Diencephalon (tissue), 1 donor: Measurements from ENCODE around the gene TMEM132A. TPM values are rescaled to one million over a fixed set of nuclear protein-coding genes. Genes with fewer than 3 reads are reported as not detected.

Source experiments
- small RNA-seq: library from RNA; depleted of rRNA; stranded (forward); fragments of <200 nt; gene quantifications from one replicate; pipeline ENCODE3, GENCODE V24; 2014
- total RNA-seq: library from RNA; depleted of rRNA; stranded (reverse); fragments of >200 nt; gene quantifications from one replicate; pipeline ENCODE4 v1.2.3, GENCODE V29; 2014

Gene TMEM132A, protein sequence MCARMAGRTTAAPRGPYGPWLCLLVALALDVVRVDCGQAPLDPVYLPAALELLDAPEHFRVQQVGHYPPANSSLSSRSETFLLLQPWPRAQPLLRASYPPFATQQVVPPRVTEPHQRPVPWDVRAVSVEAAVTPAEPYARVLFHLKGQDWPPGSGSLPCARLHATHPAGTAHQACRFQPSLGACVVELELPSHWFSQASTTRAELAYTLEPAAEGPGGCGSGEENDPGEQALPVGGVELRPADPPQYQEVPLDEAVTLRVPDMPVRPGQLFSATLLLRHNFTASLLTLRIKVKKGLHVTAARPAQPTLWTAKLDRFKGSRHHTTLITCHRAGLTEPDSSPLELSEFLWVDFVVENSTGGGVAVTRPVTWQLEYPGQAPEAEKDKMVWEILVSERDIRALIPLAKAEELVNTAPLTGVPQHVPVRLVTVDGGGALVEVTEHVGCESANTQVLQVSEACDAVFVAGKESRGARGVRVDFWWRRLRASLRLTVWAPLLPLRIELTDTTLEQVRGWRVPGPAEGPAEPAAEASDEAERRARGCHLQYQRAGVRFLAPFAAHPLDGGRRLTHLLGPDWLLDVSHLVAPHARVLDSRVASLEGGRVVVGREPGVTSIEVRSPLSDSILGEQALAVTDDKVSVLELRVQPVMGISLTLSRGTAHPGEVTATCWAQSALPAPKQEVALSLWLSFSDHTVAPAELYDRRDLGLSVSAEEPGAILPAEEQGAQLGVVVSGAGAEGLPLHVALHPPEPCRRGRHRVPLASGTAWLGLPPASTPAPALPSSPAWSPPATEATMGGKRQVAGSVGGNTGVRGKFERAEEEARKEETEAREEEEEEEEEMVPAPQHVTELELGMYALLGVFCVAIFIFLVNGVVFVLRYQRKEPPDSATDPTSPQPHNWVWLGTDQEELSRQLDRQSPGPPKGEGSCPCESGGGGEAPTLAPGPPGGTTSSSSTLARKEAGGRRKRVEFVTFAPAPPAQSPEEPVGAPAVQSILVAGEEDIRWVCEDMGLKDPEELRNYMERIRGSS
- 104 TPM for total RNA-seq

DNA sequence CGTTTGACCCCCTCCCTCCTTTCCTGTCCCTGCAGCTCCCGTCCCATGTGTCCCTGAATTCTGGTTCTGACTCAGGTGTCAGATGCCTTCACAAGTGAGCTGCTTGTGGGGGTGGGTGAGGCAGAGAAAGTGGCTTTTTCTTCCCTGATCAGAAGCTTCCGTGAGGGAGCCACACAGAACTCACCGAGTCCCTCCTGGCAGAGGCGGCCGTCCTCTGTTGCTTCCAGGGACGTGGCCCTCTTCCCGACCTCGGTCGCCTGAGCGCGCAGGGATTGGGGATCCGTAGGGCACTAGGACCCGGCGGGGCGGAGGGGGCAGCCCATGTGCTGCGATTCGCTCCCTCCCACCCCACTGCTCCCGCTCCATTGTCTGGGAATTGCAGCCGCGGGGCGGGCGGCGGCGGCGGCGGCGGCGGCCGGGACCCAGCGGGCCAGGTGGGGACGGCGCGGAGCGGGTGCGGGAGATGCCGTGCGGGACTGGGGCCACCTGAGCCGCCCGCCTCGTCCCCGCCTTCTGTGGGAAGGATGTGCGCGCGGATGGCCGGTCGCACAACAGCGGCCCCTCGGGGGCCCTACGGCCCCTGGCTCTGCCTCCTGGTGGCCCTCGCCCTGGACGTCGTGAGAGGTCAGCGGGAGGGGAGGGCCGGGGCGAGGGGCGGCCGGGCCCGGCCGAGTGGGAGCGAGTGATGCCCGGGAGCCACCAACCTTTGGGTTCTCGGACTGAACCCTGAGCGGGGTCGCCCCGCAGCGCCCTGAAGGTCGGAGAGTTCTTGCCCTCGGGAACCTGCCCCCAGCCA lies at the start of gene TMEM132A:
TSS of gene TMEM132A (plus strand) at position 351 of the 796 bp plus-strand sequence. CDS start at position 525, 174 bp downstream.

DNA sequence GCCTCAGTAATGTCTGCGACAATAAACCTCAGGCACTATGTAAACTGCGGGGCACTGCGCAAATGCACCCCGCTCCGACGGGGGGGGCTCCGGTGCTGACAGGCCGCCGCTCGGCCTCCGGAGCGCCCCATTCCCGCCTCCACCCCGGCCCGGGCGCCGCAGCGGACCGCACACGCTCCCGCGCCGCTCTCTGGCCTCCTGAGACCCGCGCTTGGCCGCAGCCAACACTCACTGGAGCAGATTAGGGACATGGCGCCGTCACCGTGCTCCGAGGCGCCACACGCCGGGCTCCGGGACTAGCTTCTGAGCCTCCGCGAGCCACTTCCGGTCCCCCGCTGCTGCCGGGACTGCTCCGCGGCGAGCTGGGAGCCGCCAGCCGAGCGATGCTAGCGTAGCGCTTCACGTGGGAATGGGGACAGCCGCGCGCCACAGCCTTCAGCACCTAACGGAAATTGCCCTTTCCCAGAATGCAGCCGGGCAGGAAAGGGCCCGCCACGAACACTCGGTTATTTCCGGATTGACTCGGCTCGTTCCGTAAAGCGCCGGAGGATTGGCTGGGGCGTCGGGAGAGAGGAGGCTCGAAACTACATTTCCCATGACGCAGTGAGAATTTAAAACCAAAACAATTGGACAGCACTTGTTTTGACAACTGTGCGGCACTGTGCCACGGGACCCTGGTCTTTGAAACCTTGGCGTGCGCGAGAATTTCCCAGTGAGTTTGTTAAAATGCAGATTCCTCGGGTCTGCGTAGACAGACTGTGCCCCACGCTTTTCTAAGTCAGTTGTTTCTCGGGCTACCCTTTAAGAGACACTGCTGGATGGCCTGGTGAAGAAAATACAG lies 17.9 kb upstream of the TMEM132A start, which contains the start of gene PRPF19:
TSS of gene PRPF19 (minus strand) at position 454 of the 841 bp plus-strand sequence. CDS start at position 251, 203 bp downstream.

DNA sequence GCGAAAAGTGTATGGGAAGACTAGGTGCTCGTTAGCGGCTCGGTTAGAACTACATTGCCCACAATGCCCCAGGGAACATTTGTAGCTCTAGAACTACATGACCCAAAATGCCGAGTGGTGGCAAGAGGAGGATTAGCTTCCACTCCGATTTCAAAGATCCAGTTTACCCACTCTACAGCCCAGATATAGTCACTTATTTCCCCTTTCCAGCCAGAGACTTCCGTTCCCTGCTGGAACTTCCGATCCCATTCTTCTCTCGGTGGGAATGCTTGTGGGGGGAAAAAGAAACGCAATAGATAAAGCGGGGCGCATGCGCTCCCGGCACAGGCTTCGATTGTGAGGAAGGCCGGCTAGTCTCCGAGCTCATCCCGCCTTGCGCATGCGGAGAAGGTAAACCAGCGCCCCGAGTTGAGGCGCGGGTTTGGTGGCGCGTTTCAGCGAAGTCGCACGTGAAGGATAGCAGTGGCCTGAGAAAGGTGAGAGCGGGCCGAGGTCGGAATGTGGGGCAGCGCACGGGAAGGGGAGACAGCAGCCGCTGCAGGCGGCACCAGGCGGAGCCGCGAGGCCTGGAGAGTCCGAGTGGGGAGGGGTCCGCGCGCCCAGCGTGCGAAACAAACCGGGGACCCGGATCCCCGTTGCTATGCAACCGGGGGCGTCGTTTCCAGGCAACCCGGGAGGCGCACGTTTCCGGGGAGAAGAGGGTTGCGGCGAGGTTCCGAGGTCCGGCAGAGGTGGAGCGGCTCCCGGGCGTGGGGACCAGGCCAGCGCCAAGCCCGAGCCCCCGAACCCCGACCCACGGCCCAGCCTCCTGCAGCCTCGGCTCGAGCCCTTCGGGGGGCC lies 10.2 kb upstream of the TMEM132A start, which contains the start of gene TMEM109:
TSS of gene TMEM109 (plus strand) at position 366 of the 840 bp plus-strand sequence. CDS start 5,536 bp downstream, outside the sequence.

DNA sequence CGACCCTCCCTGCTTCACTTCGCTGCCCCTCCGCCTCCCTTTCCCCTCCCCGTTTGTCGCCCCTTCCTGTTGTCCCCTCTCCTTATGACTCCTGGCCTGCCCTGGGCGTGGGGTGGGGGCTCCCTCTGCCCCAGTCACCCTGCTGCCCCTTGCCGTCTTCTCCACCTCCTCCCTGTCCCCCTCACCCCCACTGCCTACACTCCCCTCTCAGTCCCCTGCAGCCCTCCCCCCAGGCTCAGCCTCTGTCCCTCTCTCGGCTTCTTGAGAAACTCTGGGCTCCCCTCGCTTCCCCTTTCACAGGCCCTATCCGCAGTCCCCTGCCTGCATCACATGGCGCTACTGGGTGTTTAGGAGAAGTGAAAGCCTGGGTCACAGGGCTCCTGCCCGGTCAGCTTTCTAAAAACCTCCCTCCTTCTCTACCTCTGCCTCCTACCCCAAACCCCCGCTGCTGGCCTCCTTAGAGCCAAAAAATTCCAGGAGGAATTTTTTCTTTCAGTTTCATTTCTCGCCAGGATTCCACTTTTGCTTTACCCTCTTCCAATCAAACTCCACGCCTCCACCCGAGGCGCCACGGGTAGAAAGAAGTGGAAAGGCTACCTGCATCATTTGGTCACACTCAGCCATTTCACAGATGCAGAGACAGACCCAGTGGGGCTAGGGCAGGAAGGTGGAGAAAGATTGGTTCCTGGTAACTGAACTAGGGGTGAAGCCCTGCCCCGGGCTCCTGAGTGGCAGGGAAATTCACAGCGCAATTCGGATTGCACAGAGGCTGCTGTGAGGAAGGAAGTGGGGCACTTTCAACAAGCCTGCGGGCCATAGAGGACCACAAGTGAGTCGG lies 27.9 kb downstream of the TMEM132A start, which contains the start of gene SLC15A3:
TSS of gene SLC15A3 (minus strand) at position 273 of the 838 bp plus-strand sequence. CDS start 625 bp downstream, outside the sequence.

DNA sequence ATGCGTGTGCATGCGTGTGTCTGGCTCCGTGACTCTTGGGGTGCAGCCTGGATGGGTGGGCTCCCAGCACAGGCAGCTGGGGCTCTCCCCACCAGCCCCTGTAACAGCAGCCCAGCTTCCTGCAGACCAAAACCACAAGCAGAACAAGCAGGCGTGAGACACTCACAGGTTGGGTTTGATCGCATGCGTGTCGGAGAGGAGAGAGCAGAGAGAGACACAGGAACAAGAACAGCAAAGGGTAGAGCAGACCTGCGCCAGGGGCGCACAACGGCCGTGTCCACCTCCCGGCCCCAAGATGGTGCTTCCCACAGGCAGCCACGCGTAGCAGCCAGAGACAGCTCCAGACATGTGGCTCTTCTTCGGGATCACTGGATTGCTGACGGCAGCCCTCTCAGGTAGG lies 47.3 kb downstream of the TMEM132A start, which contains the start of gene CD6:
TSS of gene CD6 (plus strand) at position 161 of the 400 bp plus-strand sequence. CDS start at position 347, 186 bp downstream.

Small RNAs within 50 kb of the gene (small RNA-seq; reads per million reads assigned to genes)
- gene RNU6-933P = not detected

Other genes with a start within 250 kb of the TMEM132A start
- gene MS4A8, start 224.8 kb upstream of the TMEM132A start, total RNA-seq = not detected
- not detected for gene MS4A18, start 199.7 kb upstream of the TMEM132A start, total RNA-seq
- not detected for gene MS4A15, start 167.6 kb upstream of the TMEM132A start, total RNA-seq
- gene MS4A10, start 139.1 kb upstream of the TMEM132A start, total RNA-seq = not detected
- gene CCDC86, start 82.3 kb upstream of the TMEM132A start, total RNA-seq = 5.1 TPM
- gene PTGDR2, start 68.5 kb upstream of the TMEM132A start, total RNA-seq = 1.8 TPM
- gene ZP1, start 56.9 kb upstream of the TMEM132A start, total RNA-seq = 0.46 TPM
- gene PRPF19, start 17.9 kb upstream of the TMEM132A start, total RNA-seq = 47.3 TPM
- gene TMEM109, start 10.3 kb upstream of the TMEM132A start, total RNA-seq = 9.7 TPM
- gene SLC15A3, start 27.7 kb downstream of the TMEM132A start, total RNA-seq = 9.9 TPM
- 2.3 TPM for gene CD6, start 47.2 kb downstream of the TMEM132A start, total RNA-seq
- not detected for gene CD5, start 178.0 kb downstream of the TMEM132A start, total RNA-seq
- 6.2 TPM for gene VPS37C, start 237.0 kb downstream of the TMEM132A start, total RNA-seq